ENCODE data around the gene KPNA3.
"Not testable (repeated sequence)": the region's sequence is repeated elsewhere in the genome, so short reads cannot be mapped to it uniquely, and the experiment has no call there.

The KPNA3 gene, protein sequence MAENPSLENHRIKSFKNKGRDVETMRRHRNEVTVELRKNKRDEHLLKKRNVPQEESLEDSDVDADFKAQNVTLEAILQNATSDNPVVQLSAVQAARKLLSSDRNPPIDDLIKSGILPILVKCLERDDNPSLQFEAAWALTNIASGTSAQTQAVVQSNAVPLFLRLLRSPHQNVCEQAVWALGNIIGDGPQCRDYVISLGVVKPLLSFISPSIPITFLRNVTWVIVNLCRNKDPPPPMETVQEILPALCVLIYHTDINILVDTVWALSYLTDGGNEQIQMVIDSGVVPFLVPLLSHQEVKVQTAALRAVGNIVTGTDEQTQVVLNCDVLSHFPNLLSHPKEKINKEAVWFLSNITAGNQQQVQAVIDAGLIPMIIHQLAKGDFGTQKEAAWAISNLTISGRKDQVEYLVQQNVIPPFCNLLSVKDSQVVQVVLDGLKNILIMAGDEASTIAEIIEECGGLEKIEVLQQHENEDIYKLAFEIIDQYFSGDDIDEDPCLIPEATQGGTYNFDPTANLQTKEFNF

DNA sequence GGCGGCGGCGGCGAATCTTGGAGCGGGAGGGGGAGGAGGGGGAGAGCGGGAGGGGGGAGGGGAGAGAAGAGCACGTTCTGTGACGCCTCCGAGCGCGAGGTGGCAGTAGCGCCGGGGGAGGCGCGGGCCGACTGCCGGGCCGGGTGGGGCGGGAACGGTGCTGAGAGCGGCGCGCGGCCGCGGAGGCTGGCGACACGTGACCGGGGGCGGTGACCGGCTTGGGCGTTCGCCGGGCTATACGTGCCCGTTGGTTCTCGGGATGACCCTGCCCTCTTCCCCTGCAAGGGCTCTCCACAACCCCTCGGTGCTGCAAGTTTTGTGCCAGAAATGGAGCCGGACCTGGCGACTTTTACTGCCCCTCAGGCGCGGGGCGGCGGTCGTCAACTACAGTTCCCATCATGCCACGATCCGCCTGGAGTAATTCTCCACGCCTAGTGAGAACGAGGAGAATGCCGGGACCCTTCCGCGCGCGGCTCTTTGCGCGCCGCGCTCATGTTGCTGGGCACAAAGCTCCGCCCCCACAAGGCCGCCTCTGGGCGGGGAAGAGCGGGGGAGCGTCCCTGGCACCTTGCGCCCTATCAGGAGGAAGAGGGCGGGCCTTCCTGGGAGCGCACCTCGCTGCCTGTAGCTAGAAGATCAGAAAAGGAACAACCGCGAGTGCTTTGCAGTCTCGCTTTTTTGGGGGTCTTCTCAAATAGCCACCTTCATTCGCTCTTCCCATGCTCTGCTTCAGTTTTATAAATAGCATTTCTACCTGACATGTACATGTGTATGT, at the start of gene KPNA3:
Gene KPNA3, minus strand, starts transcription at position 133 of the 775 bp plus-strand sequence. CDS start 176 bp downstream, outside the sequence.
- DNase-seq (ENCODE audit: low read depth): peak; percentile 89

DNA sequence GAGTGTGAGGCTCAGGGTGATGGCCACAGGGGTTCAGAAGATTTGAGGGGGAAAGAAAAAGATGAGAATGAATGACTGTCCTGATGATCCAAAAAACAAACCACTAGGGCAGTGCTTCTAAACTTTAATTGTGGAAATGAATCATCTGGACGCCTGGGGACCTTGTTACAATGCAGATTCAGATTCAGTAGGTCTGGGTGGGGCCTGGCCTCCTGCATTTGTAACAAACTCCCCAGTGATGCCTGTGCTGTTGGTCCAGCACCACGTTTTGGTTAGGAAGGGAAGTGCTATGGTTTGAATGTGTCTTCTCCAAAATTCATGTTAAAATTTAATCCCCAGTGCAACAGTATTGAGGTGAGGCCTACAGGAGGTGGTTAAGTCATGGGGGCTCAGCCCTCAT, 49.5 kb upstream of the KPNA3 start:
- no peak for DNase-seq (ENCODE audit: low read depth)

DNA sequence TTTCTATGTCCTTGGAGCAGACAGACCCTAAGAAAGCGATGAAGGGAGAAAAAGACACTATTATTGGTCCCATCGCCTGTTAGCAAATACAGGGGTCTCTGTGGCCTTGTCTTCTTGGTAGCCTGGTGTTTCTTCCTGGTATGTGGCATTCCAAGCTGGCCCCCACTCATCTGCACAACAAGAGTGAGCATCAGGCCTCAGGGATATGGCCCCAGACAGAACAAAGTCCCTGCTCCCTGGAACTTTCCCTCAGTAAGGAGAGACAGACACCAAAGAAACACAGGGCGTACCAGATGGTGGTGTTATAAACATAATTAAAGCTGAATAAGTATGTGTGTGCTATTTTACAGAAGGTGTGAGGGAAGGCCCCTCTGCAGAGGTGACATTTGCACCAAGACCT, 48.2 kb upstream of the KPNA3 start:
- no peak for DNase-seq (ENCODE audit: low read depth)

DNA sequence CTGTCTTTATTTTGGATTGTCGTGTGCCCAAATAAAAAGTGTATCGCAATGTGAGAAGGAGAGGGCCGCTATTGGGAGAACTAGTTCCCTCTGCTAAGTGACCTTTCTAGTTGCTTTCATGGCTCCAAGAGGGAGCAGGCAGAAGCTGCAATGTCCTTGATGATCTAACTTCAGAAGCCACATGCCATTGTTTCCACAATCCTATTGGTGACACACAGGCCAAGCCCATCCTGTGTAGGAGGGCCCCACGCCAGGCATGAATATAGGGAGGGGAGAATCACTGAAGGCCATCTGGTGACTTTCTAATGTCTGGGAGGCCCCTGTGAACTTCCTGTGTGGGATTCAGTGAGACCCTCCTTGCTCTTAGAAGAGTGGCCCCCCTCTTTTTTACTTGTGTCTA, 47.8 kb upstream of the KPNA3 start:
- no peak for DNase-seq (ENCODE audit: low read depth)

DNA sequence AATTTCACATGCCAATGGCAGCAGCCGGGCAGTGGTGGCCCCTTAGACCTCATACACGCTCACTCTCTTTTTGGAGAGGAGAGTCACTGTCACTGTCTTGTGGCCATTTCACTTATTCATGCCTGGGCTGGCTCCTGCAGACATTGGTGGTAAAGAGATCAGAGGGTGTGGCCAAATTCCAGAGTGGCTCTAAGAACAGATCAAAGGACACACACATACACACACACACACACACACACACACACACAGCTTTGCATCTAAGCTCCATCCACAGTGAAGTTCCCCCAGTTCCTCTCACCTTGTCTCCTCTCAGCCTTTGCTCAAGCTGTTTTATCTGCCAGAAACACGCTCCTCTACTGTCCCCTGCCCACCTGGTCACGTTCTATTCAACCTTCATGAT, 46.5 kb upstream of the KPNA3 start:
- DNase-seq (ENCODE audit: low read depth): no peak

DNA sequence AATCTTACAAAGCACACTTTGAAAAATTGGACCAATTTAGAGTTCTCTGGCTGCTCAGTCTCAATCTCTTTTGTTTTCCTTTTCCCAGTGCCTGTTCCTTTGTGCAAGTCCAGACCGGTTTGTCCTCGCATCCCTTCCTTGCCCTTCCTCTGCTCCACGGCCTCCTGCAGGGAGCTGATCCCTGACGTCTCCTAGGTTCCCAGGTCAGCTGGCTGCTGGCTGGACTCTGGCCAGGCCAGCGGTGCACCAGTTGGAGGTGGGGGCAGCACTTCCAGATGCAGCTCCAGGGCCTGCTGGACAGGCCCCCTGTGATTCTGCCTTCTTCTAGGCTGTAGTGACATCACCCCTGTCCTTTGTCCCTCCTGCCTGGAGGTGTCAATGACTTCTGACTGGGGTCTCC, 44.0 kb upstream of the KPNA3 start:
- no peak for DNase-seq (ENCODE audit: low read depth)

DNA sequence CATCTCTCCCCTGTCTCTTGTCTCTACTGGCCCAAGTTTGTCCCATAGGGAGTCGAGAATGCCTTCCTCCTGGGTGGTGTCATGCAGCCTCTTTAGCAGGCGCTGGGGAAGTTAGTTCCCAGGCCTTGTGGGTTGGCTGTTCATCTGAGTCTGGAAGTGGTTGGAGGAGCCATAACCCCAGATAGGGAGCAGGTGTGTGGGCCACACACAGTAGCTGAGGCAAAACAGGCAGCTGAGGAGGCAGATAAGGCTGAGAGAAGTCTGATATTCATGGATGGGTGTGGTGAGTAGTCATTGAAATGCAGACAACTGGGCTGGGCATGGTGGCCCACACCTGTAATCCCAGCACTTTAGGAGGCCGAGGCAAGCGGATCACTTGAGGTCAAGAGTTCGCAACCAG, 40.9 kb upstream of the KPNA3 start:
- DNase-seq (ENCODE audit: low read depth): no peak

DNA sequence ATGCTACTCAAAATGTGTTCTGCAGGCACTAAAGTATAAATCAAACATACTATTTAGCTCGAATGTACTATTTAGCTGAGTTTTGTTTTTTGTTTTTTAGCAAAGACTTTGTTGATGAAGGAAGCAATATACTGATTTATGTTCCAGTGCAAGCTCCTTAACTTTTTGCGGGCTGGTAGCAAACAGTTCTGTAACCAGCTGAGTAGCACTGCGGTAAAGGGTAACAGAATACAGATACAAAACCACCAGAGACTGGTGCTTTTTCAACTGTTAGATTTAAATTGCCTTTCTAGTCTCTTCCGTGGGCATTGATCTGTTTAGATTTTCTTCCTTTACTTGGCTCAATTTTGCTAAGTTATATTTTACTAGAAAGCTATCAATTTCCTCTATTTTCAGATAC, 39.0 kb upstream of the KPNA3 start:
- DNase-seq (ENCODE audit: low read depth): no peak

DNA sequence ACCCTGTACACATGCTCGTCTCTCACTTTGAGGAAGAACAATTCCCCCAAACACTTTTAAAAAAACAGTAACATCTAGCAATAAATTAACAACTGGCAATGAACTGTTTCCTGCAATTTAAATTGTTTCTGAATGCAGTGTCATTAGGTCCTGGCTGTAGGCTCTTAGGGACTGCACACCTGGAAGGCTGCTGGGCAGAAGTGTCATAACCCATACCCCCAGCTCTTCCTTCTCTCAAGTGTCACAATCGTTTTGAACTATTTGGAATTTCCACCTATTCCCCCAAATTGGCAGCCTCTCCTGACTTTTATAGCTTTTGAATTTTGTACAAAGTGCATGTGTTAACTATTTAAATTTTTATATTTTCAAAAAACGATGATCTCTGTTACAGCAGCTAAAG, 38.2 kb upstream of the KPNA3 start:
- no peak for DNase-seq (ENCODE audit: low read depth)

DNA sequence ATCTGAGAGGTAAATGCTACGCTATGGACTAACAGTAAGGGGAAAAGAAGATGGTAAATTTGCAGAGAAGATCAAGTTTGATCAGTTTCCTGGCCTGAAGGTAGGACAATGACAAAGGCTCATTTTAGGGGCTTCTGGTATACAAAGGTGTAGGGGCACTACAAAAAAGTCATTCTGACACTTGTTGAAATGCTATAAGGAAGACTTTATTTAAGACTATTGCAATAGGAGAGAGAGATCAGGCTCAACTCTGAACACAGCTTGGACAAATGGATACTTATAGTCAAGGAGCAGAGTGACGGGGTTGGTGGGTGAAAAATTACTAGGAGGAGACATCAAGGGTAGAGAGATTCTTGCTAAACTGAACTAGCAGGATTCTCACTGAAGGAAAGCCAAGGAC, 37.2 kb upstream of the KPNA3 start:
- no peak for DNase-seq (ENCODE audit: low read depth)

DNA sequence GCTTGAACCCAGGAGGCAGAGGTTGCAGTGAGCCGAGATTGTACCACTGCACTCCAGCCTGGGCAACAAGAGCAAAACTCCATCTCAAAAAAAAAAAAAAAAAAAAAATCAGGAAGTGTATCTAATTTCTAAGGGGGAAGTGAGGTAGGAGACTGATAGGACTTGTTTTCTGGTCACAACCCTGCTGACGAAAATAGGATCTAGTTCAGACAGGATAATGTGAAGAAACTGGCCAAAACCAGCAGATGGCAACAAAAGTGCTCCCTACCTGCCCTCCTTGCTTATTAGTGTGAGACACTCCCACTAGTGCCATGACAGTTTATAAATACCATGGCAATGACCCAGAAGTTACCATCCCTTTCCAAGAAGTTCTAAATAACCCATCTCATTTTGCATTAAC, 36.0 kb upstream of the KPNA3 start:
- DNase-seq (ENCODE audit: low read depth): no peak

DNA sequence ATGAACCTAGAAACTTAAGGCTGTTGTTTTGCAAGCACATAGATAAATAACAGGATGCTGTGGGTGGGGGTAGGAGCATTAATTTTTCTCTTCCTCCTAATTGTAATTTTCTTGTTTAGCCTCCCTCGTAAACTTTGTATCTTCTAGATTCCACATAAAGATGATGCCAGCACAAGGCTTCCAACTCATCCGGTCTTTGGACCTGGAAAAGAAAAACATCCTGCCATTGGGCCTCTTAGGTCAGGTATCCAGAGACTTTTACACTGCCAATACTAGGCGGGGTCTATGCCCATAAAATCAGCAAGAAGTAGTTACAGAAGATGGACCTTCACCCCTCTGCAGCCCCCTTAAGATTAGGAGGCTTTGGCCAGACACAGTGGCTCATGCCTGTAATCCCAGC, 35.4 kb upstream of the KPNA3 start:
- no peak for DNase-seq (ENCODE audit: low read depth)

DNA sequence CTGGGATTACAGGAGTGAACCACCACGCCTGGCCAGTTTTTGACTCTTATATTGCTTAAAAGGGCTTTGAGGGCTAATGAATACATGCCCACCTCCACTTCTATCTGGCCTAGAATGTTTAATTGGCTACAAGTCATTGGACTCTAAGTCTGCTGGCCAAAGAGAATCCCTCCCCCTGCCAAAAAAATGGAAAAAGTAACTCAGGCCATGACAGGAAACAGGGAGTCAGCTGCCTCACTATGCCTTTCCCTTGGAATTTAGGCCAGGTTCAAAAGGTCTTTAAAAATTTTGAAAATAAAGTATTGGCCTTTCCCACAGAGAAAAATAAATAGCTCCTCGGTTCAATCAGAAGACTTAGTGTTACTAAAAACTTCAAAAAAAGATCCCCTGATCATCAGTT, 34.9 kb upstream of the KPNA3 start:
- DNase-seq (ENCODE audit: low read depth): no peak

DNA sequence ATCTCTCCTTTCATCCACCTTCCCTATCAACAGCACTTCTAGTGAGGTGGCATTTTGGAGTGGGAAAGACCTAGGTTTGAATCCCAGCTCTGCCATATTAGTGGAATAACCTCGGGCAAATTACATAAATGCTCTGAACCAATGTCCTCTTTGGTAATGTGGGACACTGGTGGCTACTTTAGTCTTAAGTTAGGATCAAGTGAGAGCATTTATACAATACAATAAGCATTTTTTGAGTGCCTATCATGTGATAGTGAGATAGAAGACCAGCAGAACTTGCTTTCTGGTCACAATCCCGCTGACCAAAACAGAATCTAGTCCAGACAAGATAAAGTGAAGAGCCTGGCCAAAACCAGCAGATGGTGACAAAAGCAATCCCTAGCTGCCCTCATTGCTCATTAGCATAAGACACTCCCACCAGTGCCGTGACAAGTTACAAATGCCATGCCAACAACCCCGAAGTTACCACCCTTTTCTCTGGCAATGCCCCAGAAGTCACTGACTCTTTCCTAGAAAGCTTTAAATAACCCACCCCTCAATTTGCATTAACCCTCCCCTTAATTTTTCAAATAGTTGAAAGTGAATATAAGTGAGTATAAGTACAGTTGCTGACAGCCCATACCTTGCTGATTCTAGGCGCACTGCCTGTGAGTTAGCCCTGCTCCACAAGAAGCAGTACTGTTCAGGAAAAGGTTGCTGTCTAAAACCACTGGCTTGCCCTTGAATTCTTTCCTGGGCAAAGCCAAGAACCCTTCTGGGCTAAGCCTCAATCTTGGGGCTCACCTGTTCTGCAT, 28.9 kb upstream of the KPNA3 start:
- DNase-seq (ENCODE audit: low read depth): no peak

DNA sequence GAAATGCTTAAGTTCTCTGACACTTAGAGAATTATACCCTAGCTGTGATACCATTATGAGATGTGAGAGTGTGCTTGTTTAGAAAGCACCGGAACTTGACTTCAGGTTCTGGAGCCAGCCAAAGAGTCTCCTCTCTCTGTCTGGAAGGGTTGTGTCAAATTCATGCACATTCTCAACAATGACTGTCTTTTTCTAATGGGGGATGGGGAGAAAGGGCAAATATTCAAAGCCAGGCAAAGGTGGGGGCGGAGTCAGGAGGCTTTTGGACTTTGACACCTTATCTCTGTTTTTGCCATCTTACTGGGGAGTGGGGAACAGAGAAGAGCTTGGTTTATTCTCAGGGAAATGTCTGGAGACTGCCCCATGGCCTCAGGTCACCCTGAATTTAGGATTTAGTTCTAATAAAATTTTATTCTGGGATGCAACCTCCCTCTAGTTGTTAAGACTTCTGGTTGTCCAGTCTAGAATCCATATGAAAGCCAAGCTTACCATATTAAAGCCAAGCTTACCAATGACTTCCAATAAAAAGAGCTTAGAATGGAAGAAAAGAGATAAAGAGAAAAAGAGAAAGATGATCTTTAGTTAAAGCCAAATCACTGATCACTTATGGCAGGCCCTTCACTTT, 28.2 kb upstream of the KPNA3 start:
- DNase-seq (ENCODE audit: low read depth): no peak

DNA sequence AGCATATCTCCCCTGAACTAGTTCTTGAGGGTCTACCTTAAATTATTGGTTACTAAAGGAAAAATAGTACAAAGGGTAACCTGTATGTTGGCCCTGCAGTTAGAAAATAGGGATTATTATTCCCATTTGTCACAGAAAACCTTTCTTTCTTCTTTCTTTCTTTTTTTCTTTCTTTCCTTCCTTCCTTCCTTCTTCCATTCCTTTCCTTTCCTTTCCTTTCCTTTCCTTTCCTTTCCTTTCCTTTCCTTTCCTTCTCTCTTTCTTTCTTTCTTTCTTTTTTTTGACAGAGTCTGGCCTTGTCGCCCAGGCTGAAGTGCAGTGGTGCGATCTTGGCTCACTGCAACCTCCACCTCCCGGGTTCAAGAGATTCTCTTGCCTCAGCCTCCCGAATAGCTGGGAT, 23.6 kb upstream of the KPNA3 start:
- DNase-seq (ENCODE audit: low read depth): not testable (repeated sequence)

DNA sequence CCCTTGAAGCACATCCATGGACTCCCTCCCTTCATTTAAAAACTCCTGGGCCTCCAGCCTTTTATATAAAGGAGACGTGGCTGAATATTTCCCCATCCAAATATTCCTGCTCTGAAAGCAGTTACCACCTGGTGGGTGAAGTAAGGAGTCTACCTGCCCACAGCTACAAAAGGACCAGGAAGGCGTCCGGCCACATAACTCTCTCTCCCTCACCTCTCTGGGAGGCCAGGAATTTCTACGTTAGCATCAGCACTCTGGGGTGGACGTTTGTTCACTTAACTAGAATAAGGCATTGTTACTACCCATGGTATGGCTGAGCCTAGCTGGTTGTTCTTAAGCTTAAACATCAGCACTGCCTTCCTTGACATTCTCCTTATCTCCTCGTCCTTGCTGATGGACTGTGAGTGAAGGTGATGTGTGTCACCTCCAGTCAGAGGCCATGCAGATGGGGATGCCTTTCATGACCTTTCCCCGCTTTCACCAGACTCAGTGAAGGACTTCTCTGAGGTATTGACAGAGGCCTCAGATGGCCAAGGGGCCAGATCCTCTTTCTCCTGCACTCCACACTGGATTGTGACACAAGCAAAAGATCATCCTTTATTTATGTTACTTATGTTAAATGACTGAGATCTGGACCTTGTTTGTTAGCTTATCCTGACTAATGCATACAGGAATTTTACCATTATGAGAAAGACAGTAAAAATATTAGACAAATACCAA, 22.2 kb upstream of the KPNA3 start:
- no peak for DNase-seq (ENCODE audit: low read depth)

DNA sequence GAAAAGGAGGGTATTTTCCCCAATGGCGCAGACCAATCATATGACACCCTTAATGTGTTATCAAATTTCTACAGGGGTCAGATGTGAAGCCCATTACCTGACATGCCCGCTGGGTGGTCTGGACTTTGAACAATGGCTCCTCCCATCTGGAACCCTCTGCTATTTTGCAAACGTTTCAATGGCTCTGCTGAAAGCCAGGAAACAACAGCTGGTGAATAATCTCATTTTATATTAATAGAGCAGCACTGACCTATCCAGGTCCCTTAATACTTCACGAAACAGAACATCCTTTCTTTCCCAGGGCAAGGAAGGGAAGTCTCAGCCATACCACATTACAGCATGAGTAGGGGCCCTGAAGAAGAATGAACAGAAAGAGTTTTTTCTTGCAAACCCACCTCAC, 20.3 kb upstream of the KPNA3 start:
- no peak for DNase-seq (ENCODE audit: low read depth)

DNA sequence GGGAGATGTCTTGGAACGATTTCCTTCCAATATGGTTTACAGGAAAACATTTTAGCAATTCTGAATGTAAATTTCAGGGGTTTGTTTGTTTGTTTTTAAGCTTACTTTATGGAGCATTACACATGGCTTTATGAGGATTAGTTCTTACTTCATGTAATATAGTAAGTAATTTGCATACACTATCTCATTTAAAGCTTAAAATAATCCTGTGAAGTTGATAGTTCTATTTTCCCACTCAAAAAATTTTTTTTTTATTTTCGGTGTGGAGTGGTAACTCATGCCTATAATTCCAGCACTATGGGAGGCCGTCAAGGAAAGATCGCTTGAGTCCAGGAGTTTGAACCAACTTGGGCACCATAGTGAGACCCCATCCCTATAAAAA, 19.0 kb upstream of the KPNA3 start:
- no peak for DNase-seq (ENCODE audit: low read depth)

DNA sequence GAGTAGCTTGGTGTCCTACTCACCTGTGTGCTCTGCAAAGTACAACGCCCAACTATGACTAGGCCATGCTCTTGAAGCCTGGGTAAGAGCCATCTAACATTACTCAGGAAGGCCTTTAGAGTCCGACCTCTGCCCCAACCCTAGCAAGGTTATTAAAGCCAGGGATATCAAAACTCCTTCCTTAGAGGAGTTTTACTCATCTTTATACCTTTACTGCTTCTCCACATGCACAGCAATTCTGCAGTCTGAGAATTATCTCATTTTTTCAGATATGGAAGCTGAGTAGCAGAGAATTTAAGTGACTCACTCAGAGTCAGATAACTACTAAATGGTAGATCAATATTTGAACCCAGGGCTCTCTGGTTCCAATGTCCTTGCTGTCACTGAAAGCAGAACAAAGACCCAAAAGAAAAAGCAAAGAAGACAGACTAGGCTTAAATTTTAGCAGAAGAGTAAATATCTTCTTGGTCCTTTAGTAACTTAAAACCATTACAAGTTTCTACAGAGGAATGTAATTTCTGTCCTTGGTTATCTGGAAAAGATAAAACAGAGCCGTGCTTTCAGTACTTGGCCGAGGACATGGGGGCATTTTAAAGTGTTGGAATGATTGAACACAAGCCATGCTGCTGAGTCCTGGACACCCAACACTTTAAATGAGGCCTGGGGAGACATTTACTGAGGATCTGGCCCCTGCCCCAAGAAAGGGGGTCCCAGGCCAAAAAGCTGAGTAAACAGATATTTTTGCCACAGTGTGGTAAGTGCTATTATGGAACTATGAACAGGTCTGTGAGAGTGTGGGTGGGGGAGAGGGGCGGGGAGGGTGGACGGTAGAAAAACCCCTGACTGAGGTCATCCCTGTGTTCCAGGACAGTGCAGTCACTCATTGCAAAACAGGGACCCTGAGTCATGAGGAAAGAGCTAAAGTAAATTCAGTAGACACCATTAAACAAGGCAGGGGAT, 18.4 kb upstream of the KPNA3 start:
- DNase-seq (ENCODE audit: low read depth): no peak
